Aorta (tissue), 5 donors: ENCODE data around the gene FBP1. TPM values are rescaled to one million over a fixed set of nuclear protein-coding genes. Genes with fewer than 3 reads are reported as not detected.
"Not testable (repeated sequence)": the region's sequence is repeated elsewhere in the genome, so short reads cannot be mapped to it uniquely, and the experiment has no call there.

Source experiments
- ATAC-seq: fragments of 200-7000 bp; cut with Tn5 transposase; one replicate; pipeline ENCODE4 v1.9.1; 2022; ENCODE audit warnings: moderate library complexity; ENCODE audit not compliant: low FRiP score
- DNase-seq, 2 donors: peaks; one replicate each; pipeline ENCODE4 v3.0.0-alpha.2; 2020
- H3K27ac ChIP-seq, 2 donors: one replicate each; pipeline ENCODE4 v1.5.1; 2013; ENCODE audit warnings: low read length in 2 of 2, mild to moderate bottlenecking in 2 of 2, moderate library complexity in 2 of 2, control low read depth in 1 of 2, inconsistent platforms in 1 of 2, low read depth in 1 of 2
- H3K27me3 ChIP-seq, 2 donors: one replicate each; pipeline ENCODE4 v1.6.1; 2013; ENCODE audit warnings: control low read depth in 1 of 2, low read length in 1 of 2, mild to moderate bottlenecking in 1 of 2, moderate library complexity in 1 of 2; ENCODE audit not compliant: insufficient read depth in 2 of 2, control insufficient read depth in 1 of 2
- H3K36me3 ChIP-seq, 2 donors: one replicate each; pipeline ENCODE4 v1.6.1; 2013; ENCODE audit warnings: control low read depth in 1 of 2, low read length in 1 of 2, mild to moderate bottlenecking in 1 of 2; ENCODE audit not compliant: insufficient read depth in 2 of 2, control insufficient read depth in 1 of 2
- H3K4me1 ChIP-seq, 2 donors: one replicate each; pipeline ENCODE4 v1.6.1; 2013; ENCODE audit warnings: low read length in 2 of 2, control low read depth in 1 of 2, mild to moderate bottlenecking in 1 of 2, moderate library complexity in 1 of 2; ENCODE audit not compliant: insufficient read depth in 2 of 2, control insufficient read depth in 1 of 2
- H3K4me3 ChIP-seq, 2 donors: one replicate each; pipeline ENCODE4 v1.5.1; 2013; ENCODE audit warnings: low read length in 2 of 2, control low read depth in 1 of 2, mild to moderate bottlenecking in 1 of 2
- H3K9me3 ChIP-seq: one replicate; pipeline ENCODE4 v1.6.1; 2013; ENCODE audit warnings: mild to moderate bottlenecking, low read length; ENCODE audit not compliant: control insufficient read depth
- WGBS, 2 donors: extraction: QIAGEN DNeasy Blood & Tissue Kit; methylation state at CpG; one replicate each; pipeline ENCODE4 v1.1.7; 2013; 5-methylcytosine and 5-hydroxymethylcytosine counted together
- intact Hi-C, 2 donors: fragments of 100-400 bp; cut with DNase I; formaldehyde crosslinking; loops; one replicate each; pipeline versions ENCODE4 v1.14.2 to v1.15.0; 2022
- polyA plus RNA-seq, 2 donors: library from polyadenylated mRNA; stranded (reverse); fragments of 200-250 nt; gene quantifications; one replicate each; pipeline ENCODE4 v1.2.3, GENCODE V29; 2013
- total RNA-seq, 2 donors: library from RNA; stranded (reverse); fragmentation: NEBNext Ultra II Directional; extraction: Animal tissue kit (Norgen Biotek cat#: 25700); gene quantifications; one replicate each; pipeline ENCODE4 v1.2.1, GENCODE V29; 2021
- donor health status: healthy with polysubstance abuse.
- donor health status: Bipolar disorder and iron deficiency.
- donor health status: DM: no; HTN: no; CAD: no.
- donor health status: DM: no; HTN: no; CAD: no.
- donor health status: DM: yes; HTN: yes; CAD: no.

The FBP1 gene
- total and polyA plus RNA-seq, 4 donors = 2.0 to 87.4 (median 5.7) TPM

DNA sequence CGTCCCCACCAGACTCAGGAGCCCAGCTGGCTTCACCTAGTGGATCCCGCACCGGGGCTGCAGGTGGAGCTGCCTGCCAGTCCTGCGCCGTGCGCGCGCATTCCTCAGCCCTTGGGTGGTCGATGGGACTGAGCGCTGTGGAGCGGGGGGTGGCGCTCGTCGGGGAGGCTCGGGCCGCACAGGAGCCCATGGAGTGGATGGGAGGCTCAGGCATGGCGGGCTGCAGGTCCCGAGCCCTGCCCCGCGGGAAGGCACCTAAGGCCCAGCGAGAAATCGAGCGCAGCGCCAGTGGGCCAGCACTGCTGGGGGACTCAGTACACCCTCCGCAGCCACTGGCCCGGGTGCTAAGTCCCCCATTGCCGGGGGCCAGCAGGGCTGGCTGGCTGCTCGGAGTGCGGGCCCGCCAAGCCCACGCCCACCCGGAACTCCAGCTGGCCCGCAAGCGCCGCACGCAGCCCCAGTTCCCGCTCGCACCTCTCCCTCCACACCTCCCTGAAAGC is 48.2 kb downstream of the FBP1 start:
- ATAC-seq, H3K9me3 ChIP-seq, DNase-seq, H3K4me1 ChIP-seq, intact Hi-C loops, H3K27me3 ChIP-seq, H3K4me3 ChIP-seq, H3K36me3 ChIP-seq, H3K27ac ChIP-seq: not testable (repeated sequence)
- 83 to 90% methylated on average over 35 of the region's 38 CpGs for WGBS, 2 donors

DNA sequence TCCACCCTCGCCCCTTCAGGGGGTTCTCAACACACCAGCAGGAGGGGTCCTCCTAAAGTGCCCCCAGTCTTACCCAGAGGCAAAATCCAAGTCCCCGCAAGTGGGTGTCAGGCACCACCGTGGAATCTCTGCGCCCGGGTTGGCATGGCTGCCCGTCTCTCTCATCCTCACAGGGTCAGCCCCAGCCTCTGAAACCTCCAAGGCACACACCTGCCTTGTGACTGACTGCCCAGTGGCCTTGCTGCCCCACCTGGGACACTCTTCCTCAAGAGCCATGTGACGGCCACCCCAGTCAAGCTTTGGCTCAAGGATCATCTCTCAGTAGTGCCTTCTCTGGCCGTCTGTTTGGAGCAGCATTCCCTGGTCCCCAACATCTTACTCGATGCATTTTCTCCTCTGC is 50.6 kb downstream of the FBP1 start:
- Histone ChIP-seq H3K9me3 (no peaks in the 10 kb centered on the region), H3K27me3 (no peaks in the 10 kb centered on the region), H3K4me1 (no peaks in the 10 kb centered on the region), H3K27ac (no peak overlapping the region), H3K36me3 (no peaks in the 10 kb centered on the region), H3K4me3 (no peak overlapping the region)
- DNase-seq (no peak), ATAC-seq (no peak)
- intact Hi-C loops = no loop called here
- 90 to 92% methylated on average over 9 of the region's 9 CpGs for WGBS, 2 donors

DNA sequence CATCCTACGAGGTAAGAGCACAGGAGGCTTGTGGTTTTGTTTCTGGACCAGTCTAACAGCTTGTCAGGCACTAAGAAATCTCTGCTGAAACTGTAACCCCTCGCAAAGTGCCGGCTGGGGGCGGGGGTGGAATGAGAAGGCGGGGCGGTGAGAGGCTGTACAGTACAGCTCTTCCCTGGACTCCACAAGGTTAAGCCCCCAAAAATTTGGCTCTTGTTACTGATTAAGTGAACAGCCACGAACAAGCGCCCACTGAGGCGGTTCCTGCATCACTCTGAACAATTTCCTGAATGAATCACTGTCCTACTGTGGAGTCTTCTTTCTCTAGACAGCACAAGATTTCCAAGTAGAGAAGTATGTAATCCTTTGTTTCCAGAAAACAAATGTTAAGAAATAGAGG is 52.5 kb downstream of the FBP1 start:
- DNase-seq (no peak), ATAC-seq (no peak)
- WGBS, 2 donors = 83 to 85% methylated on average over 9 of the region's 9 CpGs
- Histone ChIP-seq H3K4me3 (no peak overlapping the region), H3K4me1 (no peaks in the 10 kb centered on the region), H3K9me3 (no peaks in the 10 kb centered on the region), H3K36me3 (no peaks in the 10 kb centered on the region), H3K27me3 (no peaks in the 10 kb centered on the region), H3K27ac (no peak overlapping the region)
- intact Hi-C loops = no loop called here

DNA sequence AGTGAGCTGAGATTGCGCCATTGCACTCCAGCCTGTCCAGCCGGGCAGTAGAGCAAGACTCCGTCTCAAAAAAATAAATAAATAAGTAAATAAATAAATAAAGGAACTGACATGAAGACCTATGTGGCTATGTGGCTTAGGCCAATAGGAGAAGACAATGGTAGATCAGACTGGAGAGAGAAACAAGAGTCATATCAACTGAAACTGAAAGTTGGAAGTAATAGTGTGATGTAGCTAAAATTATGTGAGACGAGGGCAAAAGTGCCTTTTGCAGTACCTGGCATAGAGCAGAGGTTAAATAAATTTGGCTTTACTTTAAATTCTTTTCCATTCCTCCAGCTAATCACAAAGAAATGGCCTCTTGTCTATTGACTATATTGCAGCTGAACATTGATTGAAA is 53.0 kb downstream of the FBP1 start:
- H3K4me3 ChIP-seq = no peak overlapping the region
- intact Hi-C loops = no loop called here
- DNase-seq (no peak), ATAC-seq (no peak)
- H3K4me1 ChIP-seq = no peaks in the 10 kb centered on the region
- no peaks in the 10 kb centered on the region for H3K36me3 ChIP-seq
- no peaks in the 10 kb centered on the region for H3K27me3 ChIP-seq
- no peaks in the 10 kb centered on the region for H3K9me3 ChIP-seq
- H3K27ac ChIP-seq = no peak overlapping the region
- WGBS, 2 donors = 82 to 88% methylated on average over 4 of the region's 4 CpGs

DNA sequence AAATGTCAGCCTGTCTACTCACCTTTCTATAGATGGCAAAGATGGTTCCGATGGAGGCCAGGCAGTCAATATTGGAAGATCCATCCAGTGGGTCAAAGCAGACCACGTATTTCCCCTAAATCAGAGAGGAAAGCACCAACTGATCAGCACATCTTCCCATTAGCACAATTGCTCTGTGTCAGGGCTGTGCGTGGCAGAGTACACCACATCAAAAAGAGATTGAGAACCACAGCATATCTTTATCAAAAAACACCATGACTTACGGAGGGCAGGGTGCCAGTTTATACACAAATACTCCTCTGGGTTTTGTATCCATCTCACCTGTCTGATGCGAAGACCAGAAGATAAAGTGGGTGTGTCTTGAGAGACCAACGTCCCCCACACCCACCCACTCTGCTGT is 54.8 kb downstream of the FBP1 start:
- H3K4me1 ChIP-seq = no peaks in the 10 kb centered on the region
- intact Hi-C loops = no loop called here
- no peaks in the 10 kb centered on the region for H3K36me3 ChIP-seq
- 92 to 93% methylated on average over 6 of the region's 6 CpGs for WGBS, 2 donors
- DNase-seq = no peak
- H3K27ac ChIP-seq = no peak overlapping the region
- H3K27me3 ChIP-seq = no peaks in the 10 kb centered on the region
- H3K4me3 ChIP-seq = no peak overlapping the region
- no peaks in the 10 kb centered on the region for H3K9me3 ChIP-seq
- ATAC-seq = no peak

DNA sequence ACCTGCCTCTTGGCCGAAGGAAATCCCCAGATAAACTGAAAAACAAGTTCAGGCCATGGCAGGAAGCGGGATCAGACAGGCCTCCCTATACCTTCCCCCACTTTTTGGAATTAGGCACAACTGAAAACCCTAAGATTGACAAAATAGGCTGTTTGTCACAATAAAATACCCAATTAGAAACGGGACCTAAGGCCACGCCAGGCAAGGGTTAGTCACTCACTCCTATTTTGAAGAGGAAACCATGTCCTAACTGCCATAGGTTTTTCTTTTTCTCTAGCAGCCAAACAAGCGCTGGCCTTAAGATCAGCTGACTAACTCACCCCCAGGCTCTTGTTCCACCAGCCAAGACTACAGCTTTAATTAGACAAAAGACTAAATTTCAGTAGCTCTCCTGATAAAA is 57.6 kb downstream of the FBP1 start:
- Histone ChIP-seq H3K27ac (no peak overlapping the region), H3K4me1 (no peaks in the 10 kb centered on the region), H3K36me3 (no peaks in the 10 kb centered on the region), H3K27me3 (no peaks in the 10 kb centered on the region), H3K9me3 (no peaks in the 10 kb centered on the region), H3K4me3 (no peak overlapping the region)
- intact Hi-C loops = no loop called here
- no peak for DNase-seq
- no peak for ATAC-seq
- WGBS, 2 donors = 92 to 94% methylated on average over 5 of the region's 5 CpGs

DNA sequence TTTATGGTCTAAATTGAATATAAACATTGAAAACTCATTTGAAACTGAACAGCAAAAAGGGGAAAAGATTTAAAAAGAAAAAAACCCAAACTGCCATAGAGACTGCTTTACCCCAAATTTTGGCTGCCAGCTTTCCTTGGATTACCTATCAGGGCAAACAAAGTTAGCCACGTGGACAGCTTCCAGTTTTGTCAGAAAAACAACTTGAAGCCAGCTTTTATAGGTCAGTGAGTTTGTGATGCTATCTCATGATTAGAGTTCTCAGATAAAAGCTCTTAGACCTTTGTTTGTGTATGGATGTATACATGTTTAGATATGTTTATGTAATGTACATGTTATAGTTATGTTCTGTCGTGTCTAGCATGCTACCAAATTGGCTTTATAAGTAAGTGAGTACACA is 61.7 kb downstream of the FBP1 start:
- H3K4me1 ChIP-seq = no peaks in the 10 kb centered on the region
- no peaks in the 10 kb centered on the region for H3K9me3 ChIP-seq
- intact Hi-C loops = no loop called here
- 9 to 16% methylated on average over 2 of the region's 2 CpGs for WGBS, 2 donors
- H3K4me3 ChIP-seq = no peak overlapping the region
- no peaks in the 10 kb centered on the region for H3K27me3 ChIP-seq
- DNase-seq (no peak), ATAC-seq (no peak)
- H3K27ac ChIP-seq = no peak overlapping the region
- no peaks in the 10 kb centered on the region for H3K36me3 ChIP-seq

DNA sequence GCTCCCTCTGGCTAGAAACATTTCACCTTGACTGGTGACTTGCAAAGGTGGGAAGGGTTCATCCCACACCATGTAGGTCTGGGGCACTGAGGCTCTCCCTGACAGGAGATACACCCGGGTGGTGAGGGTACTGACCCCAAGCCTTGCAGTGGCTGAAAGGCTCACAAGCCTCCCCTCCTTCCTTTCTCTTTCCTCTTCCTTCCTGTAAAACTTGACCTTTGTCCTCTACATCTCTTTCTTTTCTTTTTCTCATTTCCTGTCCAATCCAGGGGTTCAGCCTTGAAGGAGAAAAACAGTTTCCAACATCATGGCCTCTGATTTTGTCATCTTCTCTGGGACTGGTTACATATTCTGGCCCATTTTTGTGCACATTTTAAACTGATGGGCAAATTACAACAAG is 62.3 kb downstream of the FBP1 start:
- no peak for ATAC-seq
- intact Hi-C loops = no loop called here
- DNase-seq = no peak
- H3K36me3 ChIP-seq = no peaks in the 10 kb centered on the region
- no peak overlapping the region for H3K27ac ChIP-seq
- H3K27me3 ChIP-seq = no peaks in the 10 kb centered on the region
- no peaks in the 10 kb centered on the region for H3K9me3 ChIP-seq
- 42 to 53% methylated on average over 1 of the region's 1 CpG for WGBS, 2 donors
- H3K4me1 ChIP-seq = no peaks in the 10 kb centered on the region
- H3K4me3 ChIP-seq = no peak overlapping the region

DNA sequence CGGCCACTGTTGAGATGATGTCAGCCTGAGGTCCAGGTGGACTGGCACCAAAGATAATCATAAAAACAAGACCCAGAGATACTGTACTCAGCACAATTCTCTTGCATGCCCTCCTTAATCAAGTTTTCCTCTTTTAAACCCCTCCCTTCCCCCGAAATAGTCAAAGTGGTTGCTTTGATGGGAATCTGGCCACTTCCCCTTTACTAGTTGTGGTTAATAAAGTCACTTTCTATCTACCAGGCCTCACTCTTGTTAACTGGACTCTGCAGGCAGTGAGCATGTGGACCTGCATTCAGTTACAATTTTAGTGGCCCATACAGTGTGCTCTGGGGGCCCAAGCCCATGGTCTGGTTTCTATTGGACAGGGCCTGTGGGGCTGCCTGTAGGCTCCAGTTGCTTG is 63.2 kb downstream of the FBP1 start:
- Histone ChIP-seq H3K36me3 (no peaks in the 10 kb centered on the region), H3K27me3 (no peaks in the 10 kb centered on the region), H3K9me3 (no peaks in the 10 kb centered on the region), H3K4me1 (no peaks in the 10 kb centered on the region), H3K4me3 (no peak overlapping the region), H3K27ac (no peak overlapping the region)
- intact Hi-C loops = no loop called here
- ATAC-seq (no peak), DNase-seq (no peak)
- WGBS, 2 donors = 98 to 100% methylated on average over 2 of the region's 2 CpGs
